GM23338 (cell line): ENCODE data around the gene PCNT. TPM values are rescaled to one million over a fixed set of nuclear protein-coding genes. Genes with fewer than 3 reads are reported as not detected.

Source experiments
- ATAC-seq: fragments of 200-7000 bp; cut with Tn5 transposase; 3 replicates; pipeline ENCODE4 v1.9.1; 2020
- DNase-seq: peaks from one replicate; pipeline ENCODE4 v3.0.0-alpha.2; 2015; ENCODE audit warnings: low spot score
- H2AFZ ChIP-seq: fragments of 200-600 bp; sonication (generic); 2 replicates; pipeline ENCODE4 v1.8.0; 2016; ENCODE audit warnings: antibody characterized with exemption, mild to moderate bottlenecking, moderate library complexity
- H3F3A ChIP-seq: fragments of 200-600 bp; sonication (generic); replicated peaks from 2 replicates; pipeline ENCODE4 v1.8.0; 2017; ENCODE audit warnings: antibody characterized with exemption, mixed run types, low read depth
- H3K27ac ChIP-seq: fragments of 200-600 bp; sonication (generic); 2 replicates; pipeline ENCODE4 v1.6.1; 2016; ENCODE audit warnings: low read depth
- H3K27me3 ChIP-seq: fragments of 200-600 bp; sonication (generic); 2 replicates; pipeline ENCODE4 v1.8.0; 2016; ENCODE audit warnings: mild to moderate bottlenecking, mixed run types, moderate library complexity; ENCODE audit not compliant: insufficient read depth
- H3K36me3 ChIP-seq: fragments of 200-600 bp; sonication (generic); 2 replicates; pipeline ENCODE4 v1.8.0; 2016; ENCODE audit warnings: mild to moderate bottlenecking; ENCODE audit not compliant: insufficient read depth
- H3K4me1 ChIP-seq: fragments of 200-600 bp; sonication (generic); 2 replicates; pipeline ENCODE4 v1.8.0; 2016; ENCODE audit warnings: mild to moderate bottlenecking, moderate library complexity; ENCODE audit not compliant: insufficient read depth
- H3K4me2 ChIP-seq: fragments of 200-600 bp; sonication (generic); 2 replicates; pipeline ENCODE4 v1.7.1; 2017; ENCODE audit warnings: mixed run types
- H3K4me3 ChIP-seq: fragments of 200-600 bp; sonication (generic); 2 replicates; pipeline ENCODE4 v1.6.1; 2016; ENCODE audit warnings: mixed run types
- H3K79me2 ChIP-seq: fragments of 200-600 bp; sonication (generic); replicated peaks from 2 replicates; pipeline ENCODE4 v1.8.0; 2017; ENCODE audit warnings: mild to moderate bottlenecking; ENCODE audit not compliant: insufficient read depth
- H3K9me2 ChIP-seq: fragments of 200-600 bp; sonication (generic); 2 replicates; pipeline ENCODE4 v1.8.0; 2017; ENCODE audit not compliant: insufficient read depth
- H4K20me1 ChIP-seq: fragments of 200-600 bp; sonication (generic); replicated peaks from 2 replicates; pipeline ENCODE4 v1.8.0; 2017; ENCODE audit warnings: mild to moderate bottlenecking; ENCODE audit not compliant: insufficient read depth
- H3K27ac Mint-ChIP-seq: 2 replicates; pipeline ENCODE4 v1.8.0; 2020; ENCODE audit warnings: inconsistent platforms, mild to moderate bottlenecking, moderate library complexity, mixed read lengths
- H3K27me3 Mint-ChIP-seq: 3 replicates; pipeline ENCODE4 v1.8.0; 2022; ENCODE audit warnings: low read depth, mild to moderate bottlenecking, moderate library complexity, mixed read lengths, inconsistent platforms; ENCODE audit not compliant: insufficient read depth, poor library complexity
- H3K36me3 Mint-ChIP-seq: 3 replicates; pipeline ENCODE4 v1.8.0; 2021; ENCODE audit warnings: low read depth, mild to moderate bottlenecking, inconsistent platforms, moderate library complexity, mixed read lengths
- H3K4me1 Mint-ChIP-seq: 3 replicates; pipeline ENCODE4 v1.8.0; 2020; ENCODE audit warnings: mild to moderate bottlenecking, inconsistent platforms, mixed read lengths
- H3K4me3 Mint-ChIP-seq: 3 replicates; pipeline ENCODE4 v1.8.0; 2021; ENCODE audit warnings: moderate library complexity, mild to moderate bottlenecking, inconsistent platforms, mixed read lengths
- H3K9me3 Mint-ChIP-seq: 3 replicates; pipeline ENCODE4 v1.8.0; 2020; ENCODE audit warnings: moderate library complexity, mild to moderate bottlenecking, inconsistent platforms, mixed read lengths
- CREB1 ChIP-seq: fragments of 250-450 bp; sonication (Bioruptor Pico); IDR thresholded peaks from 2 replicates; pipeline ENCODE4 v1.5.0; 2020; ENCODE audit warnings: low read depth, mild to moderate bottlenecking, moderate library complexity
- EZH2 ChIP-seq: fragments of 200-600 bp; sonication (generic); IDR thresholded peaks from one replicate; pipeline ENCODE4 v1.8.0; 2017; ENCODE audit warnings: antibody characterized with exemption, mild to moderate bottlenecking, low read depth; ENCODE audit not compliant: unreplicated experiment
- EZH2phosphoT487 ChIP-seq: fragments of 200-600 bp; sonication (generic); IDR thresholded peaks from one replicate; pipeline ENCODE4 v1.8.1; 2018; ENCODE audit warnings: antibody characterized with exemption; ENCODE audit not compliant: unreplicated experiment
- JUNB ChIP-seq: IDR thresholded peaks from one replicate; pipeline ENCODE4 v1.6.1; 2016; ENCODE audit warnings: antibody characterized with exemption; ENCODE audit not compliant: unreplicated experiment
- NANOG ChIP-seq: IDR thresholded peaks from 2 replicates; pipeline ENCODE4 v1.6.1; 2016; ENCODE audit warnings: antibody characterized with exemption, borderline replicate concordance
- POLR2AphosphoS5 ChIP-seq: IDR thresholded peaks from 2 replicates; pipeline ENCODE4 v1.6.1; 2016; ENCODE audit warnings: antibody characterized with exemption, low read depth
- STAT1 ChIP-seq: IDR thresholded peaks from one replicate; pipeline ENCODE4 v1.6.1; 2016; ENCODE audit warnings: antibody characterized with exemption; ENCODE audit not compliant: unreplicated experiment
- ZNF114 ChIP-seq: fragments of 250-450 bp; sonication (Bioruptor Pico); IDR thresholded peaks from 2 replicates; pipeline ENCODE4 v1.5.0; 2020; ENCODE audit warnings: mild to moderate bottlenecking, moderate library complexity
- ZNF331 ChIP-seq: fragments of 250-450 bp; sonication (Bioruptor Pico); IDR thresholded peaks from 2 replicates; pipeline ENCODE4 v1.5.0; 2020; ENCODE audit warnings: low read depth, mild to moderate bottlenecking, moderate library complexity
- polyA plus RNA-seq: library from polyadenylated mRNA; unstranded; fragments of >200 nt; fragmentation: Nextera tagmentation; extraction: Ambion mirVana; gene quantifications from 2 replicates; pipeline ENCODE4 v1.2.1, GENCODE V29; 2016
- total RNA-seq: library from RNA; depleted of rRNA; stranded (reverse); fragments of >200 nt; shearing (Covaris generic); gene quantifications from 2 replicates; pipeline ENCODE4 v1.2.3, GENCODE V29; 2014
- TF ChIP-seq, protein P1 (sequence below), 2 experiments: fragments of 200-600 bp in 1 of 2; sonication (generic) in 1 of 2; conservative IDR thresholded peaks; 2 replicates each; pipeline versions ENCODE4 v1.5.1 to v1.6.1; 2016 to 2017; ENCODE audit warnings: antibody characterized with exemption in 2 of 2, low read depth in 2 of 2, mild to moderate bottlenecking in 2 of 2, moderate library complexity in 1 of 2
- TF ChIP-seq, protein P2 (sequence below): IDR thresholded peaks from one replicate; pipeline ENCODE4 v1.6.1; 2018; ENCODE audit warnings: antibody characterized with exemption; ENCODE audit not compliant: unreplicated experiment
- TF ChIP-seq, protein P3 (sequence below): fragments of 250-450 bp; sonication (Bioruptor Pico); IDR thresholded peaks from 2 replicates; pipeline ENCODE4 v1.5.0; 2020; ENCODE audit warnings: mild to moderate bottlenecking, moderate library complexity
- TF ChIP-seq, protein P4 (sequence below): IDR thresholded peaks from 2 replicates; pipeline ENCODE4 v1.6.1; 2016; ENCODE audit warnings: antibody characterized with exemption

PCNT gene
- total and polyA plus RNA-seq, 2 experiments from 2014 or later = 39.6 to 46.1 TPM

DNA sequence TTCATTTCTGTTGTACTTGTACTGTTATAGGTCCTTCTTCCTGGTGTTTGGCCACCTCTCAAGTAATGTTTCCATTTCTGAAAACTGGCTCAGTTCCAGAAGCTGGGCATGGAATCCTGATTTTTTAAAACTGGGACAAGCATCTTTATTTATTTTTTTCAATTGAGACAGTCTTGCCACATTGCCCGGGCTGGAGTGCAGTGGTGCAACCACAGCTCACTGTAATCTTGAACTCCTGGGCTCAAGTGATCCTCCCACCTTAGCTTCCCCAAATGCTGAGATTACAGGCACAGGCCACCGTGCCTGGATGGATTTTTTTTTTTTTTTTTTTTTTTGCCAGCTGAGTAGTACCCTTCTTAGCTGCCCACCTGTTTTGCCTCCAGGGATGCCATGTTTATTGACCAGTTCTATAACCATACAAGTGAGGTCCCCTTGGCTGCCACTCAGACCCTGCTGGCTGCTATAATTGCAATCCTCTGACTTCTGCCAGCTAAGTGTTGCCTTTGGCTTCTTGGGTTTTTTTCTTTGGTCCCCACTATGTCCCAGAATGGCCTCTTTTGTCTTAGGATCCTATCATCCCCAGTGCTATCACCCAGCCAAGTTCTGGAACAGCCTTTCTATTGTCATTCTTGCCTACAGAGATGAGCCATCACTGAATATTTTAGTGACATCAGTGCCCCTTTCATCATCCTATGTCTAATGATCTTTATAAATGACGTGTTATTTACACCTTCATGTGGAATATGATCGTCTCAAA is 130.9 kb downstream of the PCNT start:
- peaks cover 14% of the 10 kb centered on the region for H3K27me3 Mint-ChIP-seq
- no peak for ATAC-seq
- peaks cover 22% of the 10 kb centered on the region for H3K79me2 ChIP-seq
- no peak overlapping the region for H3K27ac ChIP-seq
- H4K20me1 ChIP-seq = peaks cover 5% of the 10 kb centered on the region
- no peak overlapping the region for H3K4me3 Mint-ChIP-seq
- H3K9me2 ChIP-seq = no peaks in the 10 kb centered on the region
- no peak overlapping the region for H3K4me3 ChIP-seq
- TF ChIP-seq JUNB (no peak), ZNF331 (CRISPR knock-in tag) (no peak), ZNF114 (no peak), CREB1 (no peak), NANOG (no peak), STAT1 (no peak), POLR2AphosphoS5 (no peak), EZH2 (no peak), EZH2phosphoT487 (no peak)
- TF ChIP-seq, protein P1, sequence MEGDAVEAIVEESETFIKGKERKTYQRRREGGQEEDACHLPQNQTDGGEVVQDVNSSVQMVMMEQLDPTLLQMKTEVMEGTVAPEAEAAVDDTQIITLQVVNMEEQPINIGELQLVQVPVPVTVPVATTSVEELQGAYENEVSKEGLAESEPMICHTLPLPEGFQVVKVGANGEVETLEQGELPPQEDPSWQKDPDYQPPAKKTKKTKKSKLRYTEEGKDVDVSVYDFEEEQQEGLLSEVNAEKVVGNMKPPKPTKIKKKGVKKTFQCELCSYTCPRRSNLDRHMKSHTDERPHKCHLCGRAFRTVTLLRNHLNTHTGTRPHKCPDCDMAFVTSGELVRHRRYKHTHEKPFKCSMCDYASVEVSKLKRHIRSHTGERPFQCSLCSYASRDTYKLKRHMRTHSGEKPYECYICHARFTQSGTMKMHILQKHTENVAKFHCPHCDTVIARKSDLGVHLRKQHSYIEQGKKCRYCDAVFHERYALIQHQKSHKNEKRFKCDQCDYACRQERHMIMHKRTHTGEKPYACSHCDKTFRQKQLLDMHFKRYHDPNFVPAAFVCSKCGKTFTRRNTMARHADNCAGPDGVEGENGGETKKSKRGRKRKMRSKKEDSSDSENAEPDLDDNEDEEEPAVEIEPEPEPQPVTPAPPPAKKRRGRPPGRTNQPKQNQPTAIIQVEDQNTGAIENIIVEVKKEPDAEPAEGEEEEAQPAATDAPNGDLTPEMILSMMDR (conservative IDR thresholded peaks at IDR 0.05; ENCODE audit: low read depth in 2 of 2) = no peak
- TF ChIP-seq, protein P2, sequence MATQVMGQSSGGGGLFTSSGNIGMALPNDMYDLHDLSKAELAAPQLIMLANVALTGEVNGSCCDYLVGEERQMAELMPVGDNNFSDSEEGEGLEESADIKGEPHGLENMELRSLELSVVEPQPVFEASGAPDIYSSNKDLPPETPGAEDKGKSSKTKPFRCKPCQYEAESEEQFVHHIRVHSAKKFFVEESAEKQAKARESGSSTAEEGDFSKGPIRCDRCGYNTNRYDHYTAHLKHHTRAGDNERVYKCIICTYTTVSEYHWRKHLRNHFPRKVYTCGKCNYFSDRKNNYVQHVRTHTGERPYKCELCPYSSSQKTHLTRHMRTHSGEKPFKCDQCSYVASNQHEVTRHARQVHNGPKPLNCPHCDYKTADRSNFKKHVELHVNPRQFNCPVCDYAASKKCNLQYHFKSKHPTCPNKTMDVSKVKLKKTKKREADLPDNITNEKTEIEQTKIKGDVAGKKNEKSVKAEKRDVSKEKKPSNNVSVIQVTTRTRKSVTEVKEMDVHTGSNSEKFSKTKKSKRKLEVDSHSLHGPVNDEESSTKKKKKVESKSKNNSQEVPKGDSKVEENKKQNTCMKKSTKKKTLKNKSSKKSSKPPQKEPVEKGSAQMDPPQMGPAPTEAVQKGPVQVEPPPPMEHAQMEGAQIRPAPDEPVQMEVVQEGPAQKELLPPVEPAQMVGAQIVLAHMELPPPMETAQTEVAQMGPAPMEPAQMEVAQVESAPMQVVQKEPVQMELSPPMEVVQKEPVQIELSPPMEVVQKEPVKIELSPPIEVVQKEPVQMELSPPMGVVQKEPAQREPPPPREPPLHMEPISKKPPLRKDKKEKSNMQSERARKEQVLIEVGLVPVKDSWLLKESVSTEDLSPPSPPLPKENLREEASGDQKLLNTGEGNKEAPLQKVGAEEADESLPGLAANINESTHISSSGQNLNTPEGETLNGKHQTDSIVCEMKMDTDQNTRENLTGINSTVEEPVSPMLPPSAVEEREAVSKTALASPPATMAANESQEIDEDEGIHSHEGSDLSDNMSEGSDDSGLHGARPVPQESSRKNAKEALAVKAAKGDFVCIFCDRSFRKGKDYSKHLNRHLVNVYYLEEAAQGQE = no peak
- TF ChIP-seq, protein P3, sequence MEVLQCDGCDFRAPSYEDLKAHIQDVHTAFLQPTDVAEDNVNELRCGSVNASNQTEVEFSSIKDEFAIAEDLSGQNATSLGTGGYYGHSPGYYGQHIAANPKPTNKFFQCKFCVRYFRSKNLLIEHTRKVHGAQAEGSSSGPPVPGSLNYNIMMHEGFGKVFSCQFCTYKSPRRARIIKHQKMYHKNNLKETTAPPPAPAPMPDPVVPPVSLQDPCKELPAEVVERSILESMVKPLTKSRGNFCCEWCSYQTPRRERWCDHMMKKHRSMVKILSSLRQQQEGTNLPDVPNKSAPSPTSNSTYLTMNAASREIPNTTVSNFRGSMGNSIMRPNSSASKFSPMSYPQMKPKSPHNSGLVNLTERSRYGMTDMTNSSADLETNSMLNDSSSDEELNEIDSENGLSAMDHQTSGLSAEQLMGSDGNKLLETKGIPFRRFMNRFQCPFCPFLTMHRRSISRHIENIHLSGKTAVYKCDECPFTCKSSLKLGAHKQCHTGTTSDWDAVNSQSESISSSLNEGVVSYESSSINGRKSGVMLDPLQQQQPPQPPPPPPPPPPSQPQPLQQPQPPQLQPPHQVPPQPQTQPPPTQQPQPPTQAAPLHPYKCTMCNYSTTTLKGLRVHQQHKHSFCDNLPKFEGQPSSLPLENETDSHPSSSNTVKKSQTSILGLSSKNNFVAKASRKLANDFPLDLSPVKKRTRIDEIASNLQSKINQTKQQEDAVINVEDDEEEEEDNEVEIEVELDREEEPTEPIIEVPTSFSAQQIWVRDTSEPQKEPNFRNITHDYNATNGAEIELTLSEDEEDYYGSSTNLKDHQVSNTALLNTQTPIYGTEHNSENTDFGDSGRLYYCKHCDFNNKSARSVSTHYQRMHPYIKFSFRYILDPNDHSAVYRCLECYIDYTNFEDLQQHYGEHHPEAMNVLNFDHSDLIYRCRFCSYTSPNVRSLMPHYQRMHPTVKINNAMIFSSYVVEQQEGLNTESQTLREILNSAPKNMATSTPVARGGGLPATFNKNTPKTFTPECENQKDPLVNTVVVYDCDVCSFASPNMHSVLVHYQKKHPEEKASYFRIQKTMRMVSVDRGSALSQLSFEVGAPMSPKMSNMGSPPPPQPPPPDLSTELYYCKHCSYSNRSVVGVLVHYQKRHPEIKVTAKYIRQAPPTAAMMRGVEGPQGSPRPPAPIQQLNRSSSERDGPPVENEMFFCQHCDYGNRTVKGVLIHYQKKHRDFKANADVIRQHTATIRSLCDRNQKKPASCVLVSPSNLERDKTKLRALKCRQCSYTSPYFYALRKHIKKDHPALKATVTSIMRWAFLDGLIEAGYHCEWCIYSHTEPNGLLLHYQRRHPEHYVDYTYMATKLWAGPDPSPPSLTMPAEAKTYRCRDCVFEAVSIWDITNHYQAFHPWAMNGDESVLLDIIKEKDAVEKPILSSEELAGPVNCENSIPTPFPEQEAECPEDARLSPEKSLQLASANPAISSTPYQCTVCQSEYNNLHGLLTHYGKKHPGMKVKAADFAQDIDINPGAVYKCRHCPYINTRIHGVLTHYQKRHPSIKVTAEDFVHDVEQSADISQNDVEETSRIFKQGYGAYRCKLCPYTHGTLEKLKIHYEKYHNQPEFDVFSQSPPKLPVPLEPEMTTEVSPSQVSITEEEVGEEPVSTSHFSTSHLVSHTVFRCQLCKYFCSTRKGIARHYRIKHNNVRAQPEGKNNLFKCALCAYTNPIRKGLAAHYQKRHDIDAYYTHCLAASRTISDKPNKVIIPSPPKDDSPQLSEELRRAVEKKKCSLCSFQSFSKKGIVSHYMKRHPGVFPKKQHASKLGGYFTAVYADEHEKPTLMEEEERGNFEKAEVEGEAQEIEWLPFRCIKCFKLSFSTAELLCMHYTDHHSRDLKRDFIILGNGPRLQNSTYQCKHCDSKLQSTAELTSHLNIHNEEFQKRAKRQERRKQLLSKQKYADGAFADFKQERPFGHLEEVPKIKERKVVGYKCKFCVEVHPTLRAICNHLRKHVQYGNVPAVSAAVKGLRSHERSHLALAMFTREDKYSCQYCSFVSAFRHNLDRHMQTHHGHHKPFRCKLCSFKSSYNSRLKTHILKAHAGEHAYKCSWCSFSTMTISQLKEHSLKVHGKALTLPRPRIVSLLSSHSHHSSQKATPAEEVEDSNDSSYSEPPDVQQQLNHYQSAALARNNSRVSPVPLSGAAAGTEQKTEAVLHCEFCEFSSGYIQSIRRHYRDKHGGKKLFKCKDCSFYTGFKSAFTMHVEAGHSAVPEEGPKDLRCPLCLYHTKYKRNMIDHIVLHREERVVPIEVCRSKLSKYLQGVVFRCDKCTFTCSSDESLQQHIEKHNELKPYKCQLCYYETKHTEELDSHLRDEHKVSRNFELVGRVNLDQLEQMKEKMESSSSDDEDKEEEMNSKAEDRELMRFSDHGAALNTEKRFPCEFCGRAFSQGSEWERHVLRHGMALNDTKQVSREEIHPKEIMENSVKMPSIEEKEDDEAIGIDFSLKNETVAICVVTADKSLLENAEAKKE = no peak
- TF ChIP-seq, protein P4, sequence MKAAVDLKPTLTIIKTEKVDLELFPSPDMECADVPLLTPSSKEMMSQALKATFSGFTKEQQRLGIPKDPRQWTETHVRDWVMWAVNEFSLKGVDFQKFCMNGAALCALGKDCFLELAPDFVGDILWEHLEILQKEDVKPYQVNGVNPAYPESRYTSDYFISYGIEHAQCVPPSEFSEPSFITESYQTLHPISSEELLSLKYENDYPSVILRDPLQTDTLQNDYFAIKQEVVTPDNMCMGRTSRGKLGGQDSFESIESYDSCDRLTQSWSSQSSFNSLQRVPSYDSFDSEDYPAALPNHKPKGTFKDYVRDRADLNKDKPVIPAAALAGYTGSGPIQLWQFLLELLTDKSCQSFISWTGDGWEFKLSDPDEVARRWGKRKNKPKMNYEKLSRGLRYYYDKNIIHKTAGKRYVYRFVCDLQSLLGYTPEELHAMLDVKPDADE = no peak
- no peaks in the 10 kb centered on the region for H3K27me3 ChIP-seq
- peaks cover 18% of the 10 kb centered on the region; the same call in 2 of the 3 replicates for H3K4me1 Mint-ChIP-seq
- peaks cover 5% of the 10 kb centered on the region for H3K9me3 Mint-ChIP-seq
- DNase-seq = no peak
- H3K36me3 ChIP-seq = no peaks in the 10 kb centered on the region
- peaks cover 30% of the 10 kb centered on the region for H3K36me3 Mint-ChIP-seq
- H3F3A ChIP-seq = 0 out of 2 replicates have a peak, but pooled peaks cover 6% of the 10 kb centered on the region
- no peak overlapping the region for H2AFZ ChIP-seq
- no peak overlapping the region for H3K4me2 ChIP-seq
- peaks cover 8% of the 10 kb centered on the region; the same call in 1 of the 2 replicates for H3K4me1 ChIP-seq
- H3K27ac Mint-ChIP-seq = no peak overlapping the region
